HG03575 (cell line): Measurements from ENCODE around the gene AGO4.
"Not testable (repeated sequence)": the region's sequence is repeated elsewhere in the genome, so short reads cannot be mapped to it uniquely, and the experiment has no call there.

Source experiments
- ATAC-seq: cut with Tn5 transposase; IDR thresholded peaks from one replicate; pipeline ENCODE4 v1.9.1; 2021; ENCODE audit not compliant: unreplicated experiment, insufficient number of reproducible peaks, low FRiP score; ENCODE audit errors: extremely low read depth

Gene AGO4

GRCh38 chr1:35886577-35887431, 79.0 kb downstream of the AGO4 start:
- ATAC-seq, result no peak

GRCh38 chr1:35887508-35887907, 79.7 kb downstream of the AGO4 start:
- no peak for ATAC-seq

GRCh38 chr1:35888255-35888654, 80.4 kb downstream of the AGO4 start:
- ATAC-seq, result no peak

- ATAC-seq, result not testable (repeated sequence)
Measured at GRCh38 chr1:35888981-35889380, 81.2 kb downstream of the AGO4 start.

GRCh38 chr1:35893051-35893879, 85.4 kb downstream of the AGO4 start:
- ATAC-seq, result no peak

- peak; percentile 39 for ATAC-seq
Measured at GRCh38 chr1:35894183-35894582, 86.4 kb downstream of the AGO4 start.

- ATAC-seq, result no peak
Measured at GRCh38 chr1:35894656-35895055, 86.8 kb downstream of the AGO4 start.

GRCh38 chr1:35899941-35900340, 92.1 kb downstream of the AGO4 start:
- no peak for ATAC-seq

- ATAC-seq, result no peak
Measured at GRCh38 chr1:35901235-35901634, 93.4 kb downstream of the AGO4 start.

- ATAC-seq, result no peak
Measured at GRCh38 chr1:35902671-35903070, 94.9 kb downstream of the AGO4 start.
